NCI-H2196 treated with DMSO at 0.1 percent for 48 hours (cell line): ENCODE results near the gene GNAT1.

Experiments used
- DNase-seq: peaks from one replicate; lab custom pipeline; 2025; ENCODE audit not compliant: unreplicated experiment; lab: John Stamatoyannopoulos, UW

Gene GNAT1

GRCh38 chr3:50190936-50191660, at the start of gene GNAT1:
Gene GNAT1 (plus strand): TSS chr3:50191610. CDS start chr3:50191726, 116 bp downstream.
- no peak for DNase-seq

- no peak for DNase-seq
Measured at GRCh38 chr3:50146316-50146901, 45.0 kb upstream of the GNAT1 start.

- DNase-seq = no peak
Measured at GRCh38 chr3:50147016-50147415, 44.4 kb upstream of the GNAT1 start.

GRCh38 chr3:50147447-50147846, 44.0 kb upstream of the GNAT1 start:
- no peak for DNase-seq

GRCh38 chr3:50147861-50148260, 43.5 kb upstream of the GNAT1 start:
- DNase-seq = no peak

GRCh38 chr3:50150404-50150750, 41.0 kb upstream of the GNAT1 start:
- DNase-seq = no peak

- DNase-seq = no peak
Measured at GRCh38 chr3:50150863-50151686, 40.3 kb upstream of the GNAT1 start.

- DNase-seq = no peak
Measured at GRCh38 chr3:50151728-50152127, 39.7 kb upstream of the GNAT1 start.

- no peak for DNase-seq
Measured at GRCh38 chr3:50153782-50154475, 37.5 kb upstream of the GNAT1 start.

- DNase-seq = no peak
Measured at GRCh38 chr3:50154476-50154839, 37.0 kb upstream of the GNAT1 start.

GRCh38 chr3:50154840-50155490, 36.4 kb upstream of the GNAT1 start, which contains the start of gene SEMA3F:
Gene SEMA3F (plus strand): TSS chr3:50155324. CDS start chr3:50159623, 4,299 bp downstream.
- no peak for DNase-seq

GRCh38 chr3:50155491-50155878, 35.9 kb upstream of the GNAT1 start:
- DNase-seq = no peak

- DNase-seq = no peak
Measured at GRCh38 chr3:50155891-50156290, 35.5 kb upstream of the GNAT1 start.

GRCh38 chr3:50156549-50157493, 34.6 kb upstream of the GNAT1 start:
- DNase-seq = no peak

- no peak for DNase-seq
Measured at GRCh38 chr3:50157827-50158529, 33.4 kb upstream of the GNAT1 start.

GRCh38 chr3:50158530-50159146, 32.8 kb upstream of the GNAT1 start:
- DNase-seq = no peak

GRCh38 chr3:50160561-50160983, 30.8 kb upstream of the GNAT1 start:
- no peak for DNase-seq

GRCh38 chr3:50161320-50161719, 30.1 kb upstream of the GNAT1 start:
- no peak for DNase-seq
